Measurements from ENCODE around the gene LETM1. TPM values are rescaled to one million over a fixed set of nuclear protein-coding genes. Genes with fewer than 3 reads are reported as not detected.

The LETM1 gene
- total and polyA plus RNA-seq, 2 of the 13 experiments (the other 11 are each of a cell fraction or from before 2014, with no cell fraction given), result 9.7 to 41.6 TPM

DNA sequence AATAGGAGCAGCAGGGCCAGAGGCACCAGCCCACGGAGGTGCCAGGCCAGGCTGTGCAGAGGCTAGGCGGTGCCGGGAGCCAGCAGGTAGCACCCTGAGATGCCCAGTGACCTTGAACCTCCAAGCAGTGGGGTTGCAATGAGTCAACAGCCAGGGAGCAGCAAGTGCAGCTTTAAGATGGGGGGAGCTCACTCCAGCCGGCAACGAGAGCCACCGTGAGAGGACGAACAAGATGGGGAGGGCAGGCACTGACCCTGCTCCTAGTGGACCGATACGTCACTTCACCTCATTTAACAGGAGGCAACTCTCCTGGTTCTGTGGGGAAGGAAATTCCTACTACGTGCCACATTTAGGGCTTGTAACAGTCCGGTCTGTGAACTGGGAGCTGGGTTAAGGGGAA, 4.8 kb downstream of the LETM1 start:
- H3K36me3 ChIP-seq (replicated peaks in 1 of 2; ENCODE audit: control insufficient read depth in 1 of 2, insufficient read depth in 2 of 2, low read length in 2 of 2), result peaks cover under 1 to 13% of the 10 kb centered on the region in 2 experiments; a peak in 3 of 5 replicates
- ChIA-PET POLR2A (no interaction called here), CTCF (ENCODE audit: low intra/inter-chr PET ratio, low total read pairs) (no interaction called here)
- no peak overlapping the region for H3K27ac ChIP-seq (ENCODE audit: extremely low read length, insufficient read depth, low read length)
- WGBS (ENCODE audit: low lambda C conversion rate), result 70% methylated on average over 7 of the region's 11 CpGs
- no peak overlapping the region for H3K9ac ChIP-seq (ENCODE audit: insufficient read depth, low read depth, low read length)
- in situ Hi-C loops (cut with HindIII; ENCODE audit: extremely low pct_ligation_motif_present, low pct_unique_long_range_greater_than_20kb), result no loop called here
- TF ChIP-seq HNRNPL (IDR thresholded peaks at IDR 0.05; ENCODE audit: low read depth, low read length) (0 out of 2 replicates have a peak, but pooled peaks have one; percentile 22), ZBTB8A (CRISPR knock-in tag; IDR thresholded peaks at IDR 0.05; ENCODE audit: borderline replicate concordance, low read depth) (no peak), HNF4G (IDR thresholded peaks at IDR 0.05; ENCODE audit: borderline replicate concordance, low read depth, low read length) (no peak), HNF4G (CRISPR knock-in tag; IDR thresholded peaks at IDR 0.05; ENCODE audit: borderline replicate concordance, low read depth) (no peak), XRCC5 (optimal IDR thresholded peaks at IDR 0.05; ENCODE audit: low read length) (peak; percentile 18), ZNF20 (CRISPR knock-in tag; IDR thresholded peaks at IDR 0.05) (no peak), HMG20B (CRISPR knock-in tag; conservative IDR thresholded peaks at IDR 0.05) (no peak), FOSL2 (CRISPR knock-in tag; IDR thresholded peaks at IDR 0.05) (0 out of 2 replicates have a peak, but pooled peaks have one; percentile 11)
- TF ChIP-seq, protein P1, sequence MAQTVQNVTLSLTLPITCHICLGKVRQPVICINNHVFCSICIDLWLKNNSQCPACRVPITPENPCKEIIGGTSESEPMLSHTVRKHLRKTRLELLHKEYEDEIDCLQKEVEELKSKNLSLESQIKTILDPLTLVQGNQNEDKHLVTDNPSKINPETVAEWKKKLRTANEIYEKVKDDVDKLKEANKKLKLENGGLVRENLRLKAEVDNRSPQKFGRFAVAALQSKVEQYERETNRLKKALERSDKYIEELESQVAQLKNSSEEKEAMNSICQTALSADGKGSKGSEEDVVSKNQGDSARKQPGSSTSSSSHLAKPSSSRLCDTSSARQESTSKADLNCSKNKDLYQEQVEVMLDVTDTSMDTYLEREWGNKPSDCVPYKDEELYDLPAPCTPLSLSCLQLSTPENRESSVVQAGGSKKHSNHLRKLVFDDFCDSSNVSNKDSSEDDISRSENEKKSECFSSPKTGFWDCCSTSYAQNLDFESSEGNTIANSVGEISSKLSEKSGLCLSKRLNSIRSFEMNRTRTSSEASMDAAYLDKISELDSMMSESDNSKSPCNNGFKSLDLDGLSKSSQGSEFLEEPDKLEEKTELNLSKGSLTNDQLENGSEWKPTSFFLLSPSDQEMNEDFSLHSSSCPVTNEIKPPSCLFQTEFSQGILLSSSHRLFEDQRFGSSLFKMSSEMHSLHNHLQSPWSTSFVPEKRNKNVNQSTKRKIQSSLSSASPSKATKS (CRISPR knock-in tag; IDR thresholded peaks at IDR 0.05), result no peak
- TF ChIP-seq, protein P2, sequence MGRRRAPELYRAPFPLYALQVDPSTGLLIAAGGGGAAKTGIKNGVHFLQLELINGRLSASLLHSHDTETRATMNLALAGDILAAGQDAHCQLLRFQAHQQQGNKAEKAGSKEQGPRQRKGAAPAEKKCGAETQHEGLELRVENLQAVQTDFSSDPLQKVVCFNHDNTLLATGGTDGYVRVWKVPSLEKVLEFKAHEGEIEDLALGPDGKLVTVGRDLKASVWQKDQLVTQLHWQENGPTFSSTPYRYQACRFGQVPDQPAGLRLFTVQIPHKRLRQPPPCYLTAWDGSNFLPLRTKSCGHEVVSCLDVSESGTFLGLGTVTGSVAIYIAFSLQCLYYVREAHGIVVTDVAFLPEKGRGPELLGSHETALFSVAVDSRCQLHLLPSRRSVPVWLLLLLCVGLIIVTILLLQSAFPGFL (CRISPR knock-in tag; IDR thresholded peaks at IDR 0.05), result no peak
- H3K4me2 ChIP-seq (ENCODE audit: low read depth, low read length), result no peak overlapping the region
- no TSS peak for BruUV-seq (replicated peaks)
- H3K79me2 ChIP-seq (ENCODE audit: insufficient read depth, low read length), result peaks cover 44% of the 10 kb centered on the region
- H2AFZ ChIP-seq (ENCODE audit: low read length), result no peak overlapping the region
- no peak for ATAC-seq
- intact Hi-C loops (cut with micrococcal nuclease; ENCODE audit: unreplicated experiment), result no loop called here
- peaks cover 3% of the 10 kb centered on the region; the same call in 1 of the 2 replicates for H4K20me1 ChIP-seq (ENCODE audit: insufficient read depth, low read length)
- H3K27me3 ChIP-seq (ENCODE audit: control insufficient read depth in 1 of 2, insufficient read depth in 2 of 2, low read length in 2 of 2), result no peaks in the 10 kb centered on the region; a peak in 1 of 5 replicates
- H3K4me1 ChIP-seq (ENCODE audit: insufficient read depth, low read length), result peaks cover 66% of the 10 kb centered on the region
- FAIRE-seq, result no peak
- H3K9me3 ChIP-seq (ENCODE audit: low read length), result no peaks in the 10 kb centered on the region
- DNase-seq (ENCODE audit: low spot score), result no peak
- H3K4me3 ChIP-seq (replicated peaks in 1 of 3; ENCODE audit: insufficient read depth in 1 of 3, low read depth in 2 of 3, low read length in 3 of 3), result no peak overlapping the region
